Thyroid gland (tissue), 4 donors: ENCODE results near the gene OSBPL1A. TPM values are rescaled to one million over a fixed set of nuclear protein-coding genes. Genes with fewer than 3 reads are reported as not detected.
A peak's percentile ranks its signal among the peaks of the same experiment; 100 is the strongest.

Experiments
- DNase-seq, 2 donors: peaks; one replicate each; pipeline ENCODE4 v3.0.0-alpha.2; 2019
- H3K27ac ChIP-seq, 3 donors: fragments of 200-600 bp; sonication (generic); 1 replicate in 2 of 3; 2 replicates in 1 of 3; pipeline ENCODE4 v1.5.1; 2016 to 2019; ENCODE audit warnings: mild to moderate bottlenecking in 1 of 3, moderate library complexity in 1 of 3
- H3K27me3 ChIP-seq: fragments of 200-600 bp; sonication (generic); one replicate; pipeline ENCODE4 v1.5.1; 2019
- H3K36me3 ChIP-seq, 2 donors: fragments of 200-600 bp; sonication (generic); one replicate each; pipeline ENCODE4 v1.5.1; 2016 to 2019
- H3K4me1 ChIP-seq, 2 donors: fragments of 200-600 bp; sonication (generic); one replicate each; pipeline ENCODE4 v1.5.1; 2017 to 2019
- H3K4me3 ChIP-seq, 3 donors: fragments of 200-600 bp; sonication (generic); replicated peaks in 1 of 3; 1 replicate in 2 of 3; 2 replicates in 1 of 3; pipeline ENCODE4 v1.5.1; 2016; ENCODE audit warnings: mild to moderate bottlenecking in 1 of 3
- H3K9me3 ChIP-seq: fragments of 200-600 bp; sonication (generic); one replicate; pipeline ENCODE4 v1.5.1; 2017
- CTCF ChIP-seq, 6 experiments: fragments of 200-600 bp in 3 of 6; fragments of 450-650 bp in 3 of 6; sonication (generic) in 3 of 6; IDR thresholded peaks; one replicate each; pipeline ENCODE4 v1.5.1; 2016 to 2019; ENCODE audit warnings: antibody characterized with exemption in 6 of 6, mild to moderate bottlenecking in 2 of 6, inconsistent platforms in 1 of 6, moderate library complexity in 1 of 6
- POLR2A ChIP-seq, 2 donors: fragments of 450-650 bp; IDR thresholded peaks; one replicate each; pipeline ENCODE4 v1.6.1; 2017; ENCODE audit warnings: antibody characterized with exemption in 2 of 2, mild to moderate bottlenecking in 2 of 2, moderate library complexity in 1 of 2
- WGBS, 2 donors: methylation state at CpG; one replicate each; pipeline ENCODE4 v1.1.5; 2017; 5-methylcytosine and 5-hydroxymethylcytosine counted together
- intact Hi-C: fragments of 100-400 bp; cut with DNase I; formaldehyde crosslinking; loops from one replicate; pipeline ENCODE4 v1.15.1; 2023
- total RNA-seq, 4 donors: library from RNA; depleted of rRNA; stranded (reverse); fragments of >200 nt; gene quantifications; one replicate each; pipeline ENCODE4 v1.2.3, GENCODE V29; 2016

OSBPL1A gene
- total RNA-seq, 4 donors from 2014 or later: 47.0 to 57.4 (median 48.2) TPM

DNA sequence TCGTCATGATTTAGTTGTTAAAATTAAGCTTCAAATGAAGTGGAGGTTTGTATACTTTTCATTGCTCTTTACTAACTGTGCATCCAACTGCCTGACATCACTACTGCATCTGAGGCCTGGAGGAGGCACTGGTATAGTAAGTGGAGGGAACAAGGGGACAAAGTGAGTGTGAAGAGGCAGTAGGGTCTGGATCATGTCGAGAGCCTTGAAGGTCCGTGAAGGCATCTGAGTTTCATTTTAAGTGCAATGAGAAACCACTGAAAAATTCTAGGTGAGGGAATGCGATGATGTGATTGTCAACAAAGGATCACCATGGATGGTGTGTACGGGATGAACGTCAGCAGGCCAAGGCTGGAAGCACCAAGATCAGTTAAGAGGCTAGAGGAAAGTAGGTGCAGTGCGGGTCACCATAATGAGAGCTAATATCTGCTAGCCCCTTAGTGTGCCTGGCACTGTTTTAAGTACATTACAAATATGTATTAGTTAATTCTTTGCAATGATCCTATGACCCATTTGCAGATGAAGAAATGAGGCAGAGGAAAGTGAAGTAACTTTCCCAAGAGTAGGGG, 162.7 kb downstream of the OSBPL1A start:
- TF ChIP-seq CTCF (IDR thresholded peaks at IDR 0.05) (no peak), POLR2A (IDR thresholded peaks at IDR 0.05) (no peak)
- Histone ChIP-seq H3K9me3 (no peaks in the 10 kb centered on the region), H3K4me1 (no peaks in the 10 kb centered on the region), H3K36me3 (no peaks in the 10 kb centered on the region), H3K4me3 (no peak overlapping the region), H3K27me3 (no peaks in the 10 kb centered on the region), H3K27ac (no peak overlapping the region)
- 95% methylated on average over 7 of the region's 7 CpGs for WGBS, 2 donors
- intact Hi-C loops: no loop called here
- DNase-seq: no peak

- Histone ChIP-seq H3K36me3 (no peaks in the 10 kb centered on the region), H3K27ac (no peak overlapping the region), H3K27me3 (no peaks in the 10 kb centered on the region), H3K9me3 (no peaks in the 10 kb centered on the region), H3K4me3 (no peak overlapping the region), H3K4me1 (no peaks in the 10 kb centered on the region)
- TF ChIP-seq POLR2A (IDR thresholded peaks at IDR 0.05): no peak
- no peak for TF ChIP-seq CTCF (IDR thresholded peaks at IDR 0.05)
- no peak for DNase-seq
- intact Hi-C loops: no loop called here
- 79 to 84% methylated on average over 5 of the region's 5 CpGs for WGBS, 2 donors
Observed at GRCh38 chr18:24234330-24234729, 163.3 kb downstream of the OSBPL1A start.

DNA sequence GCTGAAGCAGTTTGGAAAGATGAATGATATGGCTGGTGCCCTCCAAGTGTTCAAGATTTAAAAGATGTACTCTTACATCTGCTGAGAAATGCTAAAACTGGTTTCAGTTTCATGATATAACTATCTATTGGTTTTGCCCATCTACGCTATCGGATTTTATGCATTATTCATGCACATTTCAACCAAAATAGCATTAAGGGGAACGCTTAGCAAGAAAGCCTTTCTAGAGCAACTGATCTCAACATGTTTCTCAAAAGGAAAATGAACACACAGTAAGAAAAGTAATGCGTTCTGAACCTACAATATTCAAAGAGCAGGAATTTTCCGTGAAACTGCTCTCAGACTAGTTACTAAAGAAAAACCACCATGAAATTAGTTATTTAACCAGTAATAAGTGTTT, 164.8 kb downstream of the OSBPL1A start:
- intact Hi-C loops: no loop called here
- no peak overlapping the region for H3K4me3 ChIP-seq
- DNase-seq: no peak
- no peaks in the 10 kb centered on the region for H3K36me3 ChIP-seq
- H3K4me1 ChIP-seq: no peaks in the 10 kb centered on the region
- H3K27ac ChIP-seq: no peak overlapping the region
- no peaks in the 10 kb centered on the region for H3K27me3 ChIP-seq
- TF ChIP-seq CTCF (IDR thresholded peaks at IDR 0.05) (no peak), POLR2A (IDR thresholded peaks at IDR 0.05) (no peak)
- H3K9me3 ChIP-seq: no peaks in the 10 kb centered on the region
- WGBS, 2 donors: 93 to 96% methylated on average over 5 of the region's 5 CpGs

DNA sequence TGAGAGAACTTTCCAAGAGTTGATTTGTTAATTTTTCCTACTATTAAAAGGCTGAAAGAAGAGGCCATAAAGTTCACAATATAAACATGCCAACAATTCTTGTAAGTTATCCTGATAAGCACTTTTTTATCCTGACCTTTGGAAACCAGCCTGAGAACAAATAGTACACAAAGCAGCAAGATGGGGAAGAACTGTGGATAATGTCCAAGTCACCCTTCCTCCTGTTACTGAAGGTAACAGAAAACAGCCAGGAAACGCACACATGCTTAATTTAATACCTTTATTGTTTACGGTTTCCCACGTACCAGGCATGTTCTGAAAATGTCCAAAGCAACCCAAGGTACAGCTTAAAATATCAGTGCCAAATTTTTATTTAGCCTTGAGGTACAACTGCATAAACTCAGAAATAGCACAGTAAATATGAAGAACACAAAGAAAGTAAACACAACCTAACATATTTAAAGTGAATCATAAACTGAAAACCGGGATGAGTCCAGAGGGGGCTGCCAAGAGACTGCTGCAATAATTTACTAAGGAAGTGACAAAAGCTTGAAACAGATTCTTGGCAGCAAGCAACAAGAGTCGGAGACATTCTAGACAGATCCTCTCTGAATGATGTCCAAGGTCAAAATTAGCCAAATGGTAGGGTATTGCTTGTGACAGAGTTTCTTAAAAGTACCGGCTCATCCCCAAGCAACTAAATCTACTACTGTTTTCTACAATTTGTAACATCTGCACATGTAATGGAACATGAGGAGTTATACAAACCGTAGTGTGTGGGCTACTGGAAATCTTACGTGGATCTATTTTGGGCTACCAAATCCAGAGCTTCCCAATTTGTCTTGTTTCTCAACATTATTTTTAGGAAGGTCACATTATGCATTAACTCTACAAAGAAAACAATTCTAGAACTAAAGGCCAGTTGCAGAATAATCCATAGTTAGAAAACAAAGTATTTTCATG, 165.6 kb downstream of the OSBPL1A start:
- 72 to 75% methylated on average over 8 of the region's 8 CpGs for WGBS, 2 donors

More for the DNA sequence above, 165.6 kb downstream of the OSBPL1A start:
- Histone ChIP-seq H3K4me1 (no peaks in the 10 kb centered on the region), H3K36me3 (no peaks in the 10 kb centered on the region), H3K27ac (peak overlapping the region in 1 of 3 donors; percentile 40), H3K27me3 (no peaks in the 10 kb centered on the region), H3K4me3 (no peak overlapping the region), H3K9me3 (no peaks in the 10 kb centered on the region)
- no peak for TF ChIP-seq POLR2A (IDR thresholded peaks at IDR 0.05)
- no peak for TF ChIP-seq CTCF (IDR thresholded peaks at IDR 0.05)
- no peak for DNase-seq
- intact Hi-C loops: no loop called here
